ENCODE results near the gene KRTAP3-3.

GRCh38 chr17:41013181-41013580 lies 19.2 kb upstream of the KRTAP3-3 start:
- TF ChIP-seq EZH2phosphoT487 (IDR thresholded peaks at IDR 0.05; ENCODE audit: borderline replicate concordance) (no peak), CTCF (conservative IDR thresholded peaks at IDR 0.05; ENCODE audit: low read length) (no peak)

Measured in Loucy (cell line).